Right atrium auricular region (tissue), 2 donors: ENCODE data around the gene AMPD2. TPM values are rescaled to one million over a fixed set of nuclear protein-coding genes. Genes with fewer than 3 reads are reported as not detected.

Experiments used
- DNase-seq: peaks from one replicate; pipeline ENCODE4 v3.0.0-alpha.2; 2019; ENCODE audit warnings: low spot score
- H3K27ac ChIP-seq, 2 donors: fragments of 200-600 bp; sonication (generic); 1 replicate in 1 of 2; 2 replicates in 1 of 2; pipeline ENCODE4 v1.5.1; 2016 to 2019
- H3K27me3 ChIP-seq, 2 donors: fragments of 200-600 bp; sonication (generic); one replicate each; pipeline versions ENCODE4 v1.5.1 to v1.6.0; 2017 to 2019
- H3K36me3 ChIP-seq: fragments of 200-600 bp; sonication (generic); one replicate; pipeline ENCODE4 v1.5.1; 2016
- H3K4me1 ChIP-seq, 2 donors: fragments of 200-600 bp; sonication (generic); one replicate each; pipeline versions ENCODE4 v1.5.1 to v1.6.0; 2017 to 2019
- H3K4me3 ChIP-seq, 2 donors: fragments of 200-600 bp; sonication (generic); 1 replicate in 1 of 2; 2 replicates in 1 of 2; pipeline ENCODE4 v1.5.1; 2017 to 2019; ENCODE audit warnings: mild to moderate bottlenecking in 1 of 2, moderate library complexity in 1 of 2
- H3K9me3 ChIP-seq, 2 donors: fragments of 200-600 bp; sonication (generic); one replicate each; pipeline ENCODE4 v1.5.1; 2019
- CTCF ChIP-seq, 2 donors: fragments of 200-600 bp; sonication (generic); IDR thresholded peaks; one replicate each; pipeline ENCODE4 v1.5.1; 2019; ENCODE audit warnings: antibody characterized with exemption in 2 of 2
- total RNA-seq, 2 donors: library from RNA; depleted of rRNA; stranded (reverse); fragments of >200 nt; gene quantifications; one replicate each; pipeline ENCODE4 v1.1.0, GENCODE V29; 2016

AMPD2 gene
- total RNA-seq, 2 donors from 2014 or later, result 16.1 to 17.9 TPM

- Histone ChIP-seq H3K27ac (no peak overlapping the region), H3K4me3 (no peak overlapping the region), H3K36me3 (peaks cover 32% of the 10 kb centered on the region), H3K27me3 (no peaks in the 10 kb centered on the region), H3K4me1 (peaks cover 0 to 42% of the 10 kb centered on the region in 2 donors), H3K9me3 (no peaks in the 10 kb centered on the region)
- peak; percentile 54 for DNase-seq
- TF ChIP-seq CTCF (IDR thresholded peaks at IDR 0.05), result no peak
Measured at GRCh38 chr1:109625601-109626560, 6.2 kb downstream of the AMPD2 start.

DNA sequence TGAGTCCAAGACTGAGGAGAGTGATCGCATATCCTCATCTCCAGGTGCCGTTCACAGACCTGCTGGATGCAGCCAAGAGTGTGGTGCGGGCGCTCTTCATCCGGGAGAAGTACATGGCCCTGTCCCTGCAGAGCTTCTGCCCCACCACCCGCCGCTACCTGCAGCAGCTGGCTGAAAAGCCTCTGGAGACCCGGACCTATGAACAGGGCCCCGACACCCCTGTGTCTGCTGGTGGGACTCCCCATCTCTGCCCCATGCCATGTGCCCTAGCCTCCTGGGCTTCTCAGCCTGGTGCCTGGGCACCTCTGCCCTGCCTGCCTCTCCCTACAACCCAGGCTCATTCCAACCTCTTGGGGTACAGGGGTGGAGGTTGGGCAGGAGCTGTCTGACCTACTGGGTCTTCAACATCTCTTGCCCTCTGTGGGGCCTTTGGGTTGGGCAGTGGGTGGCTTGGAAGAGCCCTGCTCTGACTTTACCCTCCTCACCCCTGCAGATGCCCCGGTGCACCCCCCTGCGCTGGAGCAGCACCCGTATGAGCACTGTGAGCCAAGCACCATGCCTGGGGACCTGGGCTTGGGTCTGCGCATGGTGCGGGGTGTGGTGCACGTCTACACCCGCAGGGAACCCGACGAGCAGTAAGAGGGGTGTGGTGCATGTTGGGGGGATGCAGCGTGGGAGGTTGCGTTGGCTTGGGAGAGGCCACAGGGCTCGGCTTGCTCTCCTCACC lies 7.2 kb downstream of the AMPD2 start:
- Histone ChIP-seq H3K4me3 (no peak overlapping the region), H3K27me3 (no peaks in the 10 kb centered on the region), H3K27ac (no peak overlapping the region), H3K9me3 (no peaks in the 10 kb centered on the region), H3K36me3 (peaks cover 36% of the 10 kb centered on the region), H3K4me1 (peaks cover 0 to 32% of the 10 kb centered on the region in 2 donors)
- DNase-seq, result peak; percentile 52
- TF ChIP-seq CTCF (IDR thresholded peaks at IDR 0.05), result no peak

- peak; percentile 54 for DNase-seq
- Histone ChIP-seq H3K9me3 (no peaks in the 10 kb centered on the region), H3K4me1 (peaks cover 0 to 22% of the 10 kb centered on the region in 2 donors)
Measured at GRCh38 chr1:109627692-109628399, 8.2 kb downstream of the AMPD2 start.

GRCh38 chr1:109628540-109629321 lies 9.1 kb downstream of the AMPD2 start:
- H3K27me3 ChIP-seq, result no peaks in the 10 kb centered on the region
- no peak for TF ChIP-seq CTCF (IDR thresholded peaks at IDR 0.05)
- H3K4me1 ChIP-seq, result peaks cover 0 to 13% of the 10 kb centered on the region in 2 donors
- peaks cover 36% of the 10 kb centered on the region for H3K36me3 ChIP-seq
- no peaks in the 10 kb centered on the region for H3K9me3 ChIP-seq
- H3K27ac ChIP-seq, result no peak overlapping the region
- no peak overlapping the region for H3K4me3 ChIP-seq
- peak; percentile 44 for DNase-seq

More at GRCh38 chr1:109627692-109628399, 8.2 kb downstream of the AMPD2 start:
- H3K36me3 ChIP-seq, result peaks cover 36% of the 10 kb centered on the region
- no peak for TF ChIP-seq CTCF (IDR thresholded peaks at IDR 0.05)
- H3K4me3 ChIP-seq, result no peak overlapping the region
- no peaks in the 10 kb centered on the region for H3K27me3 ChIP-seq
- H3K27ac ChIP-seq, result no peak overlapping the region
